HG03095 (cell line): ENCODE measurements around the gene PNPLA4.
A peak's percentile ranks its signal among the peaks of the same experiment; 100 is the strongest.

Experiments
- ATAC-seq: cut with Tn5 transposase; IDR thresholded peaks from one replicate; pipeline ENCODE4 v1.9.1; 2021; ENCODE audit warnings: moderate library complexity; ENCODE audit not compliant: unreplicated experiment

The PNPLA4 gene, protein sequence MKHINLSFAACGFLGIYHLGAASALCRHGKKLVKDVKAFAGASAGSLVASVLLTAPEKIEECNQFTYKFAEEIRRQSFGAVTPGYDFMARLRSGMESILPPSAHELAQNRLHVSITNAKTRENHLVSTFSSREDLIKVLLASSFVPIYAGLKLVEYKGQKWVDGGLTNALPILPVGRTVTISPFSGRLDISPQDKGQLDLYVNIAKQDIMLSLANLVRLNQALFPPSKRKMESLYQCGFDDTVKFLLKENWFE

GRCh38 chrX:7927259-7928167 is at the start of gene PNPLA4:
TSS of gene PNPLA4 (minus strand) at chrX:7927413. CDS start at chrX:7926119, 1,294 bp downstream.
- peak; percentile 89 for ATAC-seq

- ATAC-seq, result no peak
Observed at GRCh38 chrX:7972586-7972985, 45.4 kb upstream of the PNPLA4 start.

GRCh38 chrX:7970428-7970827 is 43.2 kb upstream of the PNPLA4 start:
- no peak for ATAC-seq

DNA sequence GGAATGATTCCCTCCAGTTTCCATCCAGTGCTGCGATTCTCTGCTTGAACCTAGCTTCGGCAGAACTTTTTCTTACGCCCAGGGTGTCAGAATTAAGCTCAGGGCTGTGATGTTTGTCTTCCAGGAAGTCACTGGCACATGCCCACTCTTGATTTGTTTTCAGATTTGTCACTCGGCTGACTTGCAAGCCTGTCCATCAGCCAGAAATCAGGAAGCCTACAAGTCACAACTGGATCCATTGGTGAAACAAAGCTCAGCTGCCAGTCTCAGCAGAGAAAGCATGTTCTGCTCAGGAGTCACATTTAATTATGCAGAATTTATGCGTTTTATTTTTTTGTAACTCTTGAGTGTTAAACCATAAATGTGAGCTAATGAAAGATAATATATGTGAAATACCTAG is 38.2 kb upstream of the PNPLA4 start:
- no peak for ATAC-seq

DNA sequence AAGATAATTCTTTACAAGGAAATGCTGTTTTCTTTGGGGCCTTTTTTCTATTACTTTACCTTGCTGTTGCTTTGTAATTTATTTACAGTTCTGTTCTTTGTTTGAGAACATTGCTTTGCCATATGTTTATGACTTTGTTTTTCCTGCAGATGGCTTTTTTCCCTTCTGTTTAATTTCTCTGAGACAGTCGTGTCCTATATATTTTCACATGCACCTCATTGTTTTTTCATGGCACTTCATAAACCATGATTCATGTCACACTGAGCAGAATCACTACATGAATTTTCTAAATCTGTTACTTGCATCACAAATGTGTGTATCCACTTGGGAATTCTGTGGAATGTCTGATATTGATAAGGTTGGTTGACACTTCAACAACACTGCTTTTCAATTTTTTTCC is 33.0 kb upstream of the PNPLA4 start:
- ATAC-seq, result no peak

DNA sequence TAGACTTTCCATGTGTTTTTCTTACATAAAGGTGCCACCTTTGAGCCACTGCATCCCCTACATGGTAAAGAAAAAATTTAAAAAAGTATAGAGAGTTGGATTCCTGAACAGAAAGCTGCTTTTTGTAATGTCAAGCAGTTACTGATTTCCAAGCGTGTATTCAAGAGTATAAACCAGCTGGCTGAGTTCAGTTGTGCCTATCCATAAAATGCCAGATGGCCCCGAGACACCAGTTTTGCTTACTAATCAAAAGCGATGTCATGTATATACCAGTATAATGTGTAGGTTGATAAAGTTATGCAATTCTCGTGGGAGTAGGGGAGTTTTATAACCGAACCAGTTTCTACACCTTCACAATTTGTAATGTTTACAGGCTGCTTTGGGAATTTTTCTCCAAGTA is 26.2 kb upstream of the PNPLA4 start:
- no peak for ATAC-seq

GRCh38 chrX:7950865-7951264 is 23.7 kb upstream of the PNPLA4 start:
- ATAC-seq, result peak; percentile 94

DNA sequence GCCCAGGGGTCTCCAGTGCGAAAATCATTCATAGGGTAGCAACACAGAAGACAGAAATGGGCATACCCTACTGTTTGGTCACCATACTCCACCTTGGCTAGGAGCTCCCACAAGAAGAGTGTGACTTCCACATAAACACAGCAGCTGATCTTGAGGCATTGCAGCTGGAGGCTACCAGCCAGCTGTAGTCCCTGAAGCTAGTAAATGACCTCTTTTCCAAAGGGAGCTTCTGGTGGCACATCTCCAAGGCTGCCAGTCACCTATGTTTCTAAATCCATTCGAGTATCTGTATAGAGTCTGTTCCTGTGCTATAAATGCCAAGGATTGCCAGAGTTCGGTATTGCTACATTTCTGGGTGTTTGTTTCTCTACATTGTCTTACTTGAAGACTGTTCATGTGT is 21.3 kb upstream of the PNPLA4 start:
- no peak for ATAC-seq

DNA sequence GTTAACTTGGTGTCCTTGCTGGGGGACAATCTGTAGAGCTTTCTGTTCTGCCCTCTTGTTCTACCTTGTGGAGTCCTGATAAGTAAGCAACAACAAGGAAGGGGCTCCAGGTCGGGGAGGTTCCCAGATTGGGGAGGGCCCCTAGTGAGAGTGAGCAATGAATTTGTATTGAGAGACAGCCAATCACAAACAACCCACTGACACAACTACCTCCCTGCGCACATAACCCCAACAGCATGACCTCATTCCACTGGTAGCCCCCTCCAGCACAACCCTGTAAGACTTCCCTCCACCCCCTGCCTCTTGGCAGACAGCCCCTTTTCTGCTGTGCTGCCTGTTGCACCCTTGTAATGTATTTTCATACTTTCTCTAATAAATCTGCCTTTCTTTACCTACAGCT is 19.7 kb upstream of the PNPLA4 start:
- no peak for ATAC-seq

DNA sequence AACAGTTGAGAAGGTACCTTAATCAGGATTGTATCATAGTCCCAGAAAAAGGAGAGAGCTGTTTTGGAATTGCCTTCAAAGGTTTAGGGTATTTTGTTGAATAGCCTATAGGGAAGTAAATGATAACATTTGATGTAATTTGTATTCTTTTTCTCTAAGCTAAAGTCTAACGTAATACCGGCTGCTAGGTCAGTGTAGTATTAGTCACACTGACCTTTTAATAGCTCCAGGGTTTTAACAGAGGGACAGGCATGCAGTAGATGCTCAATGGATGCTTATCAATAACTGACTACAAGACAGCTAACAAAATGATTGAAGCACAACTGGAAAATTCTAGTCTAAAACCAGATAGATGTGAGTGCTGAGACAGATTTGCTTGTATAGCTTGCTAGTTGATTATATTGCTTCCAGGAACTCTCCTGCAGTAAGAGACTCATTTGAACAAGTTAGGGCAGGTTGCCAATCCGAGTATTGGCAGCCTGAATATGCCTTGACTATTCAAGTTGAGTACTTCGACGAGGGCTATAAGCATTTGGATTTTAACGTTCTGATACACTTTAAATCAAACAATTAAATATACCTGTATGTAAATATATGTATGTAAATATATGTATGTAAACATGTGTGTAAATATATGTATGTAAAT is 16.5 kb upstream of the PNPLA4 start:
- no peak for ATAC-seq

- ATAC-seq, result peak; percentile 62
Observed at GRCh38 chrX:7941390-7942042, 14.3 kb upstream of the PNPLA4 start.

DNA sequence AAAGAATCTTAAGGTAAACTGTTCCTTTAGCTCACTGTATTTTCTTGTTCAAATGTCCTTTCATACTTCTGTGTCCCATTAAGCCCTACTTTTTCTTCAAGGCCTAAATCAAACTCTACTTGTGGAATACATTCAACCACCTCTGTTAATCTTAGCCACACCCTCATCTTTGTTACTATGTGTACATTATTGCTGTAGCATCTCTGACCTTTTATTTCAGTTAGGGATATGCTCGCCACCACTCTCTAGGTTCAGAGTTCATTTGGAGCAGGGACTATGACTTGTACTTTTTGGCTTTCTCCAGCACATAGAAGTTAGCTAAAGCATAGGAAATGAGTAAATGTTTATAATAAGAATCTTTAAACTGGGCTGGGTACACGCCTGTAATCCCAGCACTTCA is 6.8 kb upstream of the PNPLA4 start:
- no peak for ATAC-seq

GRCh38 chrX:7926914-7927258 is 327 bp downstream of the PNPLA4 start:
- no peak for ATAC-seq

DNA sequence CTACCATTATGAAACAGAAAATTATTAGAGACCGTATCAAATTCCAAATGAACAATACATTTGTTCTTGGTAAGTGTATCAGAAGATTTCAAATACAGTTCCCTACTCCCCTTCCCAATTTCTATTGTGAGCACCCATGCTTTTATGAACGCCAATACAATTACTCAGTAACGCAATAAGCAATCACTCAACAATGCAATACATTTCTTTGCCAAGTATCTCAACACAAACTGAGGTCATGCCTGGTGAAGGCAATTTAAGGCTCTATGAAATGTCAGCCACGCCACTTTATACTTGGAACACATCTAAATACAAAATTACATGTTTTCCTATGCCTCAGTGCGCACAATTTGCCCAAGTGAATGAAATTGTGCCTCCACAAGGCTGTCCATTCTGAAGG is 712 bp downstream of the PNPLA4 start:
- no peak for ATAC-seq

DNA sequence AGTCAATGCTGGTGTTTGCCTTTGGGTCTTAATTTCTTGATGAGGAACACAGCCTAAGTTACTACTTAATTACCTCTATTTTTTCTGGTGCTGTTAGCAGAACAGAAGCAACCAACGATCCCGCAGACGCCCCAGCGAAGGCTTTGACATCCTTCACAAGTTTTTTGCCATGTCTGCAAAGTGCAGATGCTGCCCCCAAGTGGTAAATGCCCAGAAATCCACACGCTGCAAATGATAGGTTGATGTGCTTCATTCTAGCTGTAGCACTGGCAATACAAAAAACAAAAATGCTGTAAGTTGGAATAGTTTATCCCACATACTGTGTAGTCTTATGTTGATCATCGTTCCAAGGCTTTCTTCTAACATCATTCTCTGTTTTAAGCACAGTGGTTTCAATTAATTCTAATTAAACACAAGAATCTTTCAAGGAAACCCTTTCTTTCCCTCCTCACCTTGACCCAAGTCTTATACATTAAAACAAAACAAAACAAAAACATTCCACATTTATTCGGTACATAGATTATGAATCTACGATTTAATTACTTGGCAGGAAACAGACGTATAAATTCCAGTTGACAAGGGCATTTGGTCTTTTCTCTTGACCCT is 1.2 kb downstream of the PNPLA4 start:
- peak; percentile 35 for ATAC-seq

GRCh38 chrX:7921750-7922149 is 5.5 kb downstream of the PNPLA4 start:
- ATAC-seq, result no peak

GRCh38 chrX:7908821-7909220 is 18.4 kb downstream of the PNPLA4 start:
- no peak for ATAC-seq

DNA sequence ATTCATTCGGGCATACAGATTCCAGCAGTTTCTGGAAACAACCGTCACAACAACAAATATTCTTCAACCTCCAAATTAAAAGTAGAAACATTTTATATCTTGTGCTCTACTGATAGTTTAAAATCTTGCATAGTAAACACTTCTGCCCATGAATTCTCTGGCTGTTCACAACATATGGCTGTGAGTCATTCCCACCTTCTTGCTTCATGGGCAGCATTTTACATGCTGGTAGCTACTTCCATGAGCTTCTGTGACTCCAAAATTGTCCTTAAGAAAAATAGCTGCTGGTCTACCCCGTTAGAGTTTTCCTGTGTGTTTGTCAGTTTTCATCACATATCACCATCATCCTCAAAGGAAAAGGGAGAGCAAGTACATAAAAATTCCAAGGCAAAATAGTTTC is 22.7 kb downstream of the PNPLA4 start:
- no peak for ATAC-seq

- ATAC-seq, result no peak
Observed at GRCh38 chrX:7891928-7892327, 35.3 kb downstream of the PNPLA4 start.

DNA sequence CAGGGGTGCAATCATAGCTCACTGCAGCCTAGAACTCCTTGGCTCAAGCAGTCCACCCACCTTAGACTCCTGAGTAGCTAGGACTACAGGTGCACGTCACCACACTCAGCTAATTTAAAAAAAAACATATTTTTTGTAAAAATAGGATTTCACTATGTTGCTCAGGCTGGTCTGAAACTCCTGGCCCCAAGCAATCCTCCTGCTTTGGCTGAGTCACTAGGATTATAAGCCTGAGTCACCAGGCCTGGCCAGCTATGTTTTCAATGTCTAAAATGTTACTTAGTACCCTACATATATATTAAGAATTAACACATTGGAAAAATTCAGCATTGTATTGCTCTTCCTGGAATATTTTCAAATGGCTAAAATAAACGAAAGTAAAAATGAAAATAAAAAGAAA is 37.5 kb downstream of the PNPLA4 start:
- no peak for ATAC-seq

DNA sequence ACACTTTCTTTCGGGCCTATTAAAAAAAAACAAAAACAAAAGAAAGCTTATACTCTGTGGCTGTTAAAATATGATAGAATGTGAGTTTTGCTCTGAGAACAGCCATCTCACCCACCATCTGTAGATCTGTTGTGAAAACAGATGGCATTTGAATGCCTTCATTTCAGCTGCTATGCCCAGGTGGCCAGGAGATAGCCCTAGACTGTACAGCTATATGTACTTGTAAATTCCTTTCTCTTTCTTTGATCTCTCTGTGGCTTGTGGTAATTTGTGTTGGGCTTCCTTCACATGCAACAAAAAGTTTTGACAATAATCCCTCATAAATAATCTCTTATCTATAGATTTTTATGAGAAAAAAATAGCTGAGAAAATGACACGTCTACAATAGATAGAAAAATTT is 38.1 kb downstream of the PNPLA4 start:
- ATAC-seq, result no peak
